NCI-H2227 treated with DMSO at 0.1 percent for 48 hours (cell line): ENCODE data around the gene PRKAB1.

Experiments
- DNase-seq: peaks from one replicate; lab custom pipeline; 2025; lab: John Stamatoyannopoulos, UW

PRKAB1 gene

DNA sequence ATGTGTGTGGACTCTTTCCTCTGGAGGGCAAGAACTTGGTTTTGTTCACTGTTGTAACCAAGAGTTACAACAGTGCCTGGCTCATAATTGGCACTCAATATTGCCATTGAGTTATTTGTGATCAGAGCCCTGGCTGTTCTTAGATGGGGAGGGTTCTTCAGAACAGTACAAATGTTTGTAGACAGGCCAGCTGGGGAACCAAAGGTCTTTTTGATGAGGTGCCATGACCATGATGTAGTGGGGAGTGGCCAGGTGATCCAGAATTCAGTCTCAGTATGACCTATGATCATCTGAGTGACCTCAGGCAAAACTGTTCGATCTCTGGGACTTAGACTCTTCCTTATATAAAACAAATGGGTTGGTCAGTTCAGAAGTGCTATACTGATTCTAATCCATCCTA lies 3.3 kb upstream of the PRKAB1 start:
- no peak for DNase-seq

DNA sequence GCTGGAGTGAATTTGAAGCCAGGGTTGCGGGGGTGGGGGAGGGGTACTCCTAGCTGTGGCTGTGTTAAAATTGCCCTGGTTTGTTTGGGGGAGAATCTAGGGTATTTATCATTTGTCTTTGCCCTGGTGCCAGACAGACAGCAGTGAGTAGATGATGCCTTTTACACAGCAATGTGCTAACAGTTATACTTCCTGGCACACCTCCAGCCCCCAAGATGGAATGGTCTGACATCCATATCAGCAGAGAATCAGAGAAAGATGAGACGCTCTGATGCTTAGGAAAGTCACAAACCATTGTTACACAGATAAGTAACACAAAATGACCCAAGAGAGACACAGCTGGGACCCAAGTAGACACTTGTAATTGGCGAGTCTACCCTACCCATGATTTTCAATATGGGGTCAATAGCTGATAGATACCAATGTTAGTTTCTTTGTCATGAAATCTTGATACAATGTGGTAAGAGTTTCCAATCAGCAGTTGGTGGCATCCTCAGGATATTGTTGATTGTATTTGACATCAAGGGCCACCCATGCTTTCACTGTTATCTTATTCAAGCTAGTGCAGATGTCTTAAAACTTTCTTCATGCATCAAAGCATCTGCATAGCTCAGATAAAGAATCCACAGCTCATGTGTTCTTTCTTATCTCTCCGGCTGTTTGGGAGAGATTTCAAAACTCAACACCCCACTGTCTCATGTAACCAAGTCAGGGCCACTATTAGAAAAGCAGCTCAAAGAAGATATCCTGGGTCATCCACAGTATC lies 2.6 kb upstream of the PRKAB1 start:
- DNase-seq, result no peak

DNA sequence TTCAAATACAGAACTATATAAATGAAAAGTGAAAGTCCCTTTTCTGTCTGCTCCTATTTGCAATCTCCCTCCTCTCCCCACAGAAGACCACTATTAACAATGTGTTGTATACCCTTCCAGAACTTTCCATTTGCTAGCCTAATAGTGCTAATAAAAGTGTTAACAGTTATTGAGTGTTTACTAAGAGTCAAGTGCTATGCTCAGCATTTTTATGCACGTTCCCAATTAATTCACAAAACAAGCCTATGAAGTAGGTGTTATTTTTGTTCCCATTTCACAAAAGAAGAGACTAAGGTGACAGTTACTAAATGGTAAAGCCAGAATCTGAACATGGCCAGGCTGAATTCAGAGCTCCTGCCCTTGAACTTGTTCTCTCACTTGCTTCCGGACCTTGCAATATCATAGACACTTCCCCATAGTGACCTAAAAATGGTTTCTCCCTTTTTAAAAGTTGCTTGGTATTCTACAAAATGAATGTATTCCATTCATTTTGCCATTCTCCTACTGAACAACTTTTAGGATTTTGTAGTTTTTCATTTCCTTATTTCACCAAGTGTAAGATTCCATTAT lies 1.6 kb upstream of the PRKAB1 start:
- DNase-seq, result no peak

- no peak for DNase-seq
Observed at GRCh38 chr12:119666900-119667576, 895 bp upstream of the PRKAB1 start.

- peak; percentile 66 for DNase-seq
Observed at GRCh38 chr12:119668324-119668841, 450 bp downstream of the PRKAB1 start.

DNA sequence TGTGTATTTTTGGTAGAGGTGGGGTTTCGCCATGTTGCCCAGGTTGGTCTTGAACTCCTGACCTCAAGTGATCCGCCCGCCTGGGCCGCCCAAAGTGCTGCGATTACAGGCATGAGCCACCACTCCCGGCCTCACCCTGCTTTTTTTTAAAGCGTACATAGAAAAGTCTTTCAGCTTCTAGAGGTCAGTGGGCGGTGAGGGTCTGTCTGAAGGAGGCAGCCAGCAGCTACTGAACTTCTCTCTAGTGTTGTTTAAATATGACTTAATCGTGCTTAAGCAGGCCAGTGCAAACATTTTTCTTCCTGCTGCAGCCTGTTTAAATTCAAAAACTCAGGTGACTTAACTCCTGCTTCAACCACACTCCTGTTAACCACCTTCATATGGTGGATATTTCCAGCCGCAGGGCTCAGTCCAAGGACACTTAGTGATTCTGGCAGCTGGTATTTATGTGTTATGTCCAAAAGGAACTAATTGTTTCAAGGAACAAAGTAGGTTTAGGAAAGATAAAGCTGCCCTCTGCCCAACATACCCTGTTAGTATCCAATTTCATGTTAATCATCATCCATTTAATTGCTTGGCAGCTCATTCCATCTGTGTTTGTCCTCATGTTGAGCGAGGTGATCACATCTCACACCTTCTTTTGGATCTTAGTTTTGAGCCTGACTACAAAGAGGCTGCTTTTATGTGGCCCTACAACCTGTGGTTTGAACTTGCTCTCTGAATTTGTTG lies 2.0 kb downstream of the PRKAB1 start:
- DNase-seq, result peak; percentile 10

- DNase-seq, result no peak
Observed at GRCh38 chr12:119671070-119671469, 3.1 kb downstream of the PRKAB1 start.

DNA sequence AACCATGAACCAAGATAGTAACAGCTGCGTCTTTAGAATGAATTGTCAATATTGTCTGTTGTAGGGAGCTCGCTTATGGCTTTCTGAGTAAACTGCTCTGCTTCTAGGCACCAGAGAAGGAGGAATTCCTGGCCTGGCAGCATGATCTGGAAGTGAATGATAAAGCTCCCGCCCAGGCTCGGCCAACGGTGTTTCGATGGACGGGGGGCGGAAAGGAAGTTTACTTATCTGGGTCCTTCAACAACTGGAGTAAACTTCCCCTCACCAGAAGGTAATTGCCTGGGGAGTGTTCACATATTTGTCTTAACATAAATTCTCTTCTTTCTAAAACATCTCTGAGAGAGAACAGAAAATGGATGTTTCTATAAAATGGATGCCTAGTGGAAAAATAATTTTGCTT lies 4.3 kb downstream of the PRKAB1 start:
- DNase-seq, result no peak

- DNase-seq, result no peak
Observed at GRCh38 chr12:119673634-119674033, 5.7 kb downstream of the PRKAB1 start.

- DNase-seq, result no peak
Observed at GRCh38 chr12:119674560-119674959, 6.6 kb downstream of the PRKAB1 start.

DNA sequence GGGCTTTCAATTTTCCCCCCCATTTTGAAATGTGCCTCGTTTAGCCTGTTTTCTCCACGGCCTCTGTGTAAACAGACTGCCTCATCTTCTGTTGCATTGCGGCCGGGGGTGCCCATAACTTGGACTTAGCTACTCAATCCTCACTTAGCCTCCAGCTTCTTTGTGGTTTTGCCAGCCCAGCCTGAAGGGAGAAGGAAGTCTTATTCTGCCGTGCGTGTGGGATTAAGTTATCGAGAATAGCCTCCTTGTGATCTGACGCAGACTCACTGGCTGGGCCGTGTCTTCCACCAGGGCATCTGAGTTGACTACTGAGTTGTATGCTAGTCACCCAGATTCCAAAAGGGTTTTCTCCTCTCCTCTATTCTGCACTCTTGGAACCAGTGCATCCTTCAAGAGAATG lies 8.1 kb downstream of the PRKAB1 start:
- DNase-seq, result no peak

DNA sequence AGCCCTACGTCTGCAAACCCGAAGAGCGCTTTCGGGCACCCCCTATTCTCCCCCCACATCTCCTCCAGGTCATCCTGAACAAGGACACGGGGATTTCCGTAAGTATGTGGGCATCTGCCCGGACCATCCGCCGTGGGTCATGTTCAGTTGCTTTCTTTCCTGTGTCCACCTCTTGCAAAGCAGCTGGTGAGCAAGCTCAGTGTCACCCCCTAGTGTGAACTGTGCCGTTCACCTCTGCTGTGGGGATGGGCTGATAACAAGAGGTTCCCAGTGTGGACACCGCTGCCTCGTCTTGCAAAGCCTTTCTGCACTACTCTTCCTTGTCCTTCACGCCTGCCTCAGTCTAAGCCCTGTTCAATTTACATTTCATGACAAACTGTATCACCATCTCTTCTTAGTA lies 8.6 kb downstream of the PRKAB1 start:
- no peak for DNase-seq

GRCh38 chr12:119678459-119678858 lies 10.5 kb downstream of the PRKAB1 start:
- no peak for DNase-seq

DNA sequence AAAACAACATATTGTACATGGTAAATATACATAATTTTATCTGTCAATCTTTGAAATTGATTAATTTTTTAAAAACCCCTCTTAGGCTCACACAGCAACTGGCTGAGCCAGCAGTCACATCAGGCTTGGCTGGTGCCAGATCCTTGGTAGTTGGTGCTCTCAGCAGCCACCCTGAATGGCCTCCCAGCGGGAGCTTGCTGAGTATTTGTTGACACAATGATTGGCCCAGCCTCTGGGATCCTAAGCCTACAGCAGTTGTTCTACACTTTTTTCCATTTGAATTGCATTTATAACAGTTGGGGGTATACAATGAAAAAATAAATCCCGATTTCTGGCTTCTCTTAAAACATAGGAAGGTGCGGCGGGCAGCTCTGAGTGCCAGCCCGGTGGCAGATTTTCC lies 11.1 kb downstream of the PRKAB1 start:
- DNase-seq, result peak; percentile 71

DNA sequence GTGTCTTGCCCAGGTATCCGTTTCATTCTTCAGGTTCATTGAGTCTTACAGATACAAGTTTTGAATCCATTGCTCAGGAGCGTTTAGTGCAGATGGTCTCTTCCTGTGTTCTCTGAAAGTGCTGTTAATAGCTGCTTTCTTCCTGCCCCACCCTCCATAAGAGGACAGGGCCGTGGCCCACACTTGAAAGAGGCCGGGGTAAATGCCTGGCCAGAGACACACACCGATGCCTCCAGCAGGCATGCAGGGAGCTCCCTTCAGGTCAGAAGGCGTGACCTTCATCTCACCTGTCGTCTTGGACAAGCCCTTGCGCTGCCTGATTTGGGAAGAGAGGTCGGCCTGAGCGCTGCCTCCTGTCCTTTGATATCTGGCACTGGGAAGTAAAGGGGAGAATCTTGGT lies 11.6 kb downstream of the PRKAB1 start:
- peak; percentile 71 for DNase-seq

GRCh38 chr12:119681111-119681510 lies 13.2 kb downstream of the PRKAB1 start:
- no peak for DNase-seq

GRCh38 chr12:119681728-119682638 lies 14.1 kb downstream of the PRKAB1 start:
- DNase-seq, result no peak

DNA sequence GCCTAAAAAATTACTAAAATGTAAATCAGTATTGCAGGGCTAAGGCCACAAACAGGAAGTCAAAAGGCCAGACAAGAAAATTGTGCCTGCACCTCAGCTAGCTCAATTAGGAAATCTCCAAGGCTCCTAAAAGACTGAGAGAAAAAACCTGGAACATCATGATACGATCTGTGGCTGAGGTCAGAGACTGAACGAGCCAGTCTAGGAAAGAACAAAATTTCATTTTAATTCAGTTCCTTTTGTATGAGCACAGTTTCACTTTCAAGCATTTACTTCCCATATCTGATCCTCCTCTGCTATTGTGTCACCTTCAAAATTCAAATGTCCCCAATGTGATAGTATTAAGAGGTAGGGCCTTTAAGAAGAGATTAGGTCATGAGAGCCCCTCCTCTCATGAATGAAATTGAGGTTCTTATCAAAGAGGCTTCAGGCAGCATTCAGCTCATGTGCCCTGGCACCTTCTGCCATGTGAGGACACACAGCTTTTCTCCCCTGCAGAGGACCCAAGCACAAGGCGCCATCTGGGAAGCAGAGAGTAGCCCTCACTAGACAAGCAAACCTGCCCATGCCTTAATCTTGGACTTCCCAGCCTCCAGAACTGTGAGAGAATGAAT lies 14.8 kb downstream of the PRKAB1 start:
- DNase-seq, result no peak

DNA sequence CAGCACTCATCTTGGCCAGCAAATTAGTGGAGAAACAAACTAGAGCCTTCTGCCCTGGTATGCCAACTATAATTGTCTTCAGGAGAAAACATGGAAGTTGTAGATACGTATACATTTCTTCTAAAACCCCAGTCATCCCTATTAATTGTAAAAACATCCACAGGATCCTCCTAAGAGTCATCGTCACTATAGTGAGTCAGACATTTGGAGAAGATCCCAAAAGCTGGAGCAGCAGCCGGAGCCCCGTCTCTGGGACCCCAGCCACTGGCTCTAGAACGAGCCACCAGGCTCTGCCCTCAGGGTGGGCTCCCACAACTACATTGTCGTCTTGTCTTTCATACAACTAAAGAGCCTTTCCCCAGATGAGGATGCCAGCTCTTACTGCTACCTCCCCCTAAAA lies 15.5 kb downstream of the PRKAB1 start:
- no peak for DNase-seq

DNA sequence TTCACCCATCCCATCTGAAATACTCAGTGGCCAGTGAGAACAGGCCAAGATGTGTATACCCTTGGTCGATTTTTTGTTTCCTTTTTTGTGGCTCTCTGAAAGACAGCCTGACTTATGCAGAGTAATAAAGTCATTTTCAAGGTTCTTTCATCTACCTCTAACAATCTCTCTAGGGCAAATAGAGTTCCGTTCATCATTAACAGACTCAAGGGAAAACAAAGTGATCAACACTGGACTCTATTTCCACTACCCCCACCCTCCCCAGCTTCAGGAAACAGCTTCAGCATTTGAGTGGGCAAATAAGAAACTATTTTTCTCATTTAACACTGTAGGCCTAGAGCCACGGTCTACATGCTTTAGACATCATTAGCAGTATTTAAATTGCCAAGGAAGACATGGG lies 15.9 kb downstream of the PRKAB1 start:
- no peak for DNase-seq
